ENCODE measurements around the gene LTC4S. TPM values are rescaled to one million over a fixed set of nuclear protein-coding genes. Genes with fewer than 3 reads are reported as not detected.

The LTC4S gene
- total RNA-seq, 1 donor: 3.3 TPM

GRCh38 chr5:179777909-179778308 is 15.9 kb upstream of the LTC4S start:
- no peak for TF ChIP-seq CTCF (IDR thresholded peaks at IDR 0.05; ENCODE audit: insufficient read depth, low read length)
- DNase-seq (ENCODE audit: low read depth): no peak
- no peak overlapping the region for H3K4me3 ChIP-seq (ENCODE audit: low read depth, low read length)

- H3K4me3 ChIP-seq (ENCODE audit: low read depth, low read length): no peak overlapping the region
- no peak for DNase-seq (ENCODE audit: low read depth)
- no peak for TF ChIP-seq CTCF (IDR thresholded peaks at IDR 0.05; ENCODE audit: insufficient read depth, low read length)
Observed at GRCh38 chr5:179778591-179778990, 15.2 kb upstream of the LTC4S start.

- no peak overlapping the region for H3K4me3 ChIP-seq (ENCODE audit: low read depth, low read length)
- DNase-seq (ENCODE audit: low read depth): no peak
- no peak for TF ChIP-seq CTCF (IDR thresholded peaks at IDR 0.05; ENCODE audit: insufficient read depth, low read length)
Observed at GRCh38 chr5:179779826-179780225, 14.0 kb upstream of the LTC4S start.

GRCh38 chr5:179780362-179780761 is 13.4 kb upstream of the LTC4S start:
- TF ChIP-seq CTCF (IDR thresholded peaks at IDR 0.05; ENCODE audit: insufficient read depth, low read length): no peak
- DNase-seq (ENCODE audit: low read depth): no peak
- no peak overlapping the region for H3K4me3 ChIP-seq (ENCODE audit: low read depth, low read length)

GRCh38 chr5:179781846-179782245 is 11.9 kb upstream of the LTC4S start:
- H3K4me3 ChIP-seq (ENCODE audit: low read depth, low read length): no peak overlapping the region
- no peak for TF ChIP-seq CTCF (IDR thresholded peaks at IDR 0.05; ENCODE audit: insufficient read depth, low read length)
- no peak for DNase-seq (ENCODE audit: low read depth)

- no peak overlapping the region for H3K4me3 ChIP-seq (ENCODE audit: low read depth, low read length)
- TF ChIP-seq CTCF (IDR thresholded peaks at IDR 0.05; ENCODE audit: insufficient read depth, low read length): no peak
- no peak for DNase-seq (ENCODE audit: low read depth)
Observed at GRCh38 chr5:179783128-179783527, 10.7 kb upstream of the LTC4S start.

- no peak for TF ChIP-seq CTCF (IDR thresholded peaks at IDR 0.05; ENCODE audit: insufficient read depth, low read length)
- no peak overlapping the region for H3K4me3 ChIP-seq (ENCODE audit: low read depth, low read length)
- no peak for DNase-seq (ENCODE audit: low read depth)
Observed at GRCh38 chr5:179786861-179787260, 6.9 kb upstream of the LTC4S start.

All from fibroblast of the aortic adventitia (primary cell).